GM18517 (cell line): Measurements from ENCODE around the gene CDC42SE2.
"Not testable (repeated sequence)": the region's sequence is repeated elsewhere in the genome, so short reads cannot be mapped to it uniquely, and the experiment has no call there.

ENCODE experiments used
- ATAC-seq: cut with Tn5 transposase; IDR thresholded peaks from one replicate; pipeline ENCODE4 v1.9.1; 2021; ENCODE audit warnings: mild to moderate bottlenecking, moderate library complexity; ENCODE audit not compliant: unreplicated experiment

CDC42SE2 gene

DNA sequence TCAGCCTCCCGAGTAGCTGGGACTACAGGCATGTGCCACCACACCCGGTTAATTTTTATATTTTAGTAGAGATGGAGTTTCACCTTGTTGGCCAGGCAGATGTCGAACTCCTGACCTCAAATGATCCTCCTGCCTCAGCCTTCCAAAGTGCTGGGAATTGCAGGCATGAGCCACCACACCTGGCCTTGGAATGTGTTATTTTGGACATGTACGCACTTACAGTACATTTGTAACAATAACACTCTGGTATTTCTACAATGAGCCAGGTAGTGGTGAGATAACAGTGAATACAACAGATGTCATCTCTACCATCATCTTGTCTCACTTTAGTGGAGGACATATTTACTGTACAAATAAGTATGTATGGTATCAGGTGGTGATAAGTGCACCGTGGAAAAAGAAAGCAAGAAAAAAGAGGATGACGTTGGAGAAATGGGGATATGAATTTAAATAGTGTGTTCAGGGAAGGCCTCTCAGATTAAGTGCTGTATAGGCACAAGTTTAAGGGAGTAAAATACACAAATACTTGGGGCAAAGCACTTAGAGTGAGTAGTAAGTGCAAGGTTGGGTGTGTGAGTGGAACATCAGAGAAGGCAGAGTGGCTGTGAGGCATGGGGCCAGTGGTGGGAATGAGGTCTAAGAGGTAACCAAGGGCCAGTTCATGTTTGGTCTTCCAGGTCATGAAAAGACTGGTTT, 100.1 kb downstream of the CDC42SE2 start:
- no peak for ATAC-seq

DNA sequence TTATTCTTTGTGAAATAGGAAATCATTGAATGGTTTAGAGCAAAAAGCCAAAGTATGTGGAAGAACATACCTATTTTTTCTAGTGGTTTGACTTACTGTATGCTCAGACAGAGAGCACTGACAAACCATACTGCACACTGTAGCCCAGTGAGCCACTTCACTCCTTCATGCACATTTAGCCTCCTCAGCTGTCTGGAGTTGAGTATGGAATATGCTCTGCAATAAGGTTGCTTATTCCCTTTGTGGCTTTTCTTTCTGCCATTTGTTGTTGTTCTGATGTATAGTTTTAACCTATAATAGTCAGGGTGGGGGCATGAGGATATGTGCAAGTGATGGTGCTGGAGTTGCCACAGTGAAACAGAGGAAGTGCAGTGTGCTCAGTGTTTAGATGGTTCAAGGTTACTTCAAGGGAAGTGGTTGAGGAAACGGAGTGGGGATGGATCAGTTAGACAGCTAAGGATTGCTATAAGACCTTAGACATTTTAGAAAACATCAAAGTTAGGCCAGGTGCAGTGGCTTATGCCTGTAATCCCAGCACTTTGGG, 100.7 kb downstream of the CDC42SE2 start:
- ATAC-seq, result no peak

DNA sequence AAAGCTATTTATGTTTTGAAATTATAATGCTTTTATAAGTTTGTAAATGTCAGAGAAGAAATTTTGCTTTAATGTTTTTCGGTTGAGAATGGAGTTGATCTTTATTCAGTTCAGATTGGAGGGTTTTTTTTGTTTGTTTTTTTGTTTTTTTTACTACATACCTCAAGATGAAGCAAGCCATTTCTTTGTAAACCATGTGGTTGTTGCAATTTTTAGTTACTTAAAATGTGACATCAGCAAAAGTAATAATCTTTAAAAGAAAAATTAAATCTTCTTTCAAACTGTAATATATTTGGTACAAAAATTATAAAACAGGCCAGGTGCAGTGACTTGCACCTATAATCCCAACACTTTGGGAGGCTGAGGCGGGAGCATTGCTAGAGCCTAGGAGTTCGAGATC, 102.6 kb downstream of the CDC42SE2 start:
- no peak for ATAC-seq

GRCh38 chr5:131367219-131367860, 103.5 kb downstream of the CDC42SE2 start:
- no peak for ATAC-seq

DNA sequence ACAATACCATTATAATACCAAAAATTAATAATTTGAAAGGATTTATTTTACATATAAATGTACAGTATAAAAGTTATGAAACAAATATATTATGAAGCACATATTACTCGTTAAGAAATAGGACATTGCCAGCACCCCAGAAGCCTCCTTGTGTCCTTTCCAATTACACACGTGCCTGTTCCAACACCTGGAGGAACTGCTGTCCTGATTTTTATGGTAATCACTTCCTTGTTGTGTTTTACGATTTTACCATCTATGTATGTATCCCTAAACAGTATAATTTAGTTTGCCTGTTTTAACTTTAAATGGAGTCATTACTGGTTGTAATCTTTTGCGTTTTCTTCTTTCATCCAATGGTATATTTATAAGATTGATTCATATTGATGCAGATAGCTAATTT, 105.0 kb downstream of the CDC42SE2 start:
- ATAC-seq, result no peak

DNA sequence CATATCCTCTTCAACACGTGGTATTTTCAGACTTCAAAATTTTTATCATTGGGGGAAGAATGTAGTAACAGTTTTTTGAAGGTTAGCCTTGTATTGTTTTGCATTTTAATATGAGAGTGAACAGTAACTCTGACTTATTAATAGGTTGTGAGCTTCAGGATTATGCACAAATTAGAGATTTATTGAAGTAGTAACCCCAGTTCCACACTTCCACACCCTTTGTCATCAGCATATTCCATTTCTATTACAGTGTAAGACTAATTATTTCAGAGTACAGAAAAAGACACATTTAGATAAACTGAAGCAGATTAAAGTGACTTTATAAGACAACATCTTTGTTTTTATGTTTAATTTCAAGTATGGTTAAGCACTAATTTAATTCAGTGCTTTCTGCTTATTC, 105.7 kb downstream of the CDC42SE2 start:
- no peak for ATAC-seq

DNA sequence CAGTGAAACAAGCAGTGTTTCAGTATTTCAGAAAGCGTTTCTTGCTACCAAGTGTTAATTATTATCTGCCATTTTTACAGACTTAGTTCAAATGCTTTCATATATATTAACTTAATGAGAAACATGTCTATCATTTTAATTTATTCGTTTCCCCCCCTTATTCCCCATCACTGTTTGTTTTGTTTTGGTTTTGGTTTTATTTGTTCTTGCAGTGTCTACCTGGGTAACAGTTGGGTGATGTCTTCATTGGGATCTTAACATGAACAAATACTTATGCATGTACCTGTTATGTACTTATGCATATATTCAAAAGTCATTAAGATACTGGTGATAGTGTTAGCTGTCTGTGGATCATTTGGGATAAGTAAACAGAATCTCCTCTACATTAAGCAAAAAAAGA, 108.0 kb downstream of the CDC42SE2 start:
- no peak for ATAC-seq

GRCh38 chr5:131373265-131373664, 109.4 kb downstream of the CDC42SE2 start:
- no peak for ATAC-seq

DNA sequence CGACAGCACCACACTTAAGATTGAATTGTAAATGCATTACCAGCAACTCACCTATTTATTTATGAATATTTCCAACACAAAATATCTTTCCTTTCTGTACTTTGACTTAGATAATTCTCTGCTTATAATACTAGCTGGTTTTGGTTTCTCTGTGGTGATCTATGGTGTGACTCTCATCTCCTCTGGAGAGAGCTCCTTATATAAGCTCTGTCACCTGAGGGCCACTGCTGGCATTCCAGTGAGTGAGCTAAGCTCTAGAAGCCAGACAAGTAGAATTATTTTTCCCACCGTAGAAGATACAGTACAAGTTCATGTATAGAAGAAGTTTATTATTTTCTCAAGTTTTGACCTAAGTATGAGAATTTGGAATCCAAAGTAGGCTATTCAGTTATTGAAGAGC, 111.5 kb downstream of the CDC42SE2 start:
- ATAC-seq, result peak; percentile 33

DNA sequence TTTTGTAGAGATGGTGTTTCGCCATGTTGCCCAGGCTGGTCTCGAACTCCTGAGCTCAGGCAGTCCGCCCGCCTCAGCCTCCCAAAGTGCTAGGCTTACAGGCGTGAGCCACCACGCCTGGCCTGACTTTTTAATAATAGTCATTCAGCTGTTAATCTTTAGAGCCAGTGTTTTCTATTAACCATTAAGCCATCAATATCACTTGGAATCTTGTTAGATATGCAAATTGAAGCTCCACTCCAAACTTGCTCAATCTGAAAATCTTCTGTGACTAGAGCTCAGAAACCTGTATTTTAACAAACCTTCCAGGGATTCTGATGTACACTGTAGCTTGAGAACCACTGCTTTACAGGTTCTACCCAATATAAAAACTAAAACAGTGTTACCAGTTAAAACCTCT, 113.5 kb downstream of the CDC42SE2 start:
- ATAC-seq, result no peak

- no peak for ATAC-seq
These were observed 114.0 kb downstream of the CDC42SE2 start for GRCh38 chr5:131377785-131378325.

- peak; percentile 31 for ATAC-seq
These were observed 115.1 kb downstream of the CDC42SE2 start for GRCh38 chr5:131378721-131379541.

DNA sequence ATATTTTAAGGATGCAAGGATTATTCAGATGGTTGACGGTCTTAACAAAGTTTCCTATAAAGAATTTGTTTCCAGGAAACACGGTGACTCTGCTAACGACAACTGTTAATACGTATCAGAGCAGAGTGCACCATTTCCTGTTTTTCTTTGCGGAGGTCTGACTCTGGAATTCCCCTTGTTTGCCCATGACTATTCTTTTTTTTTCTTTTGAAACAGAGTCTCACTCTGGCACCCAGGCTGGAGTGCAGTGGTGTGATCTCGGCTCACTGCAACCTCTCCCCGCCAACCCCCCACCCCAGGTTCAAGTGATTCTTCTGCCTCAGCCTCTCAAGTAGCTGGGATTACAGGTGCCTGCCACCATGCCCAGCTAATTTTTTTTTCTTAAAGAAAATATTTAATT, 115.9 kb downstream of the CDC42SE2 start:
- ATAC-seq, result peak; percentile 41

DNA sequence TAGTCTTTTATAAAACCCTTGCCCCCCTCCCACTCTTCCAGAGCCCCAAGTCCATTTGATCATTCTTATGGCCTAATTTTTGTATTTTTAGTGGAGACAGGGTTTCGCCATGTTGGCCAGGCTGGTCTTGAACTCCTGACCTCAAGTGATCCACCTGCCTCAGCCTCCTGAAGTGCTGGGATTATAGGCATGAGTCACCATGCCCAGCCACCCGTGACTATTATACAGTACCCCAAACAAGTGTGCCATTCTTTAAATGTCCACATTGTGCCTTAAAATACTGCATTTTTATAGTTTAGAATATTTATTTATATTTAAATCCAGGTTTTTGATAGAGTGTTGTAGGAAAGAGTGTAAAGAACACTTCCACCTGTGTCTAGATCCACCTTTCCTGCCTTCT, 116.4 kb downstream of the CDC42SE2 start:
- not testable (repeated sequence) for ATAC-seq

DNA sequence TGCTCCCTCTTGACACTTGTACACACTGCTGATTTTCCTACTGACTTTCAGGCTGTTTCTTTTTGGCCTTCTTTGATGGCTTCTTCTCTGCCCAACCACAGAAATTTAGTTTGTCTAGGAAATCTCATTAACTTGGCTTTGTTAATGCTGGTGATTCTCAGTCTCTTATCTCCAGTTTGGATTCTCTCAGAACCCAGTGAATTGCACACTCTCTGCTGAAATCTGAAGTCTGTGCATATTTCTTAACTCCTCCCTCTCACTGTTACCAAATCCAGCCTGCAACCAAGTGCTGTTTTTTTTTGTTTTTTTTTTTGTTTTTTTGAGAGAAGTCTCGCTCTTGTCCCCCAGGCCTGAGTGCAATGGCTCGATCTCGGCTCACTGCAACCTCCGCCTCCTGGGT, 117.2 kb downstream of the CDC42SE2 start:
- no peak for ATAC-seq

DNA sequence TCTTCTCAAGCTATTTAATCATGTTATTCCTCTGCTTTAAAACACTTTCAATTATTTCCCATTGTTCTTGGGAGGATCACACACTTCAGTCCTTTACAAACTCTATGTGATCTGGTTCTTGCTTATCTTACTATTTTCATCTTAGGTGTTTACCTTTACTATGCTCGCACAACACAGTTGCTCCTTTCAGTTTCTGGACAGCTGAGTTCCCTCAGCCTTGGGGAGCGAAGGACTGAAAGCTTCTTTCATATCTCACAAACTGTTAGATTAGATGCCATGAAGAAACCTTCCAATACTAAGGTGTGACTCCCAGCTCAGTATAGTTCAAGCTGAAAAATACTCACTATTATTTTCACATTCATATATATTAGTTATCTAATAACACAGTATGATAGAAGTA, 117.9 kb downstream of the CDC42SE2 start:
- peak; percentile 52 for ATAC-seq

DNA sequence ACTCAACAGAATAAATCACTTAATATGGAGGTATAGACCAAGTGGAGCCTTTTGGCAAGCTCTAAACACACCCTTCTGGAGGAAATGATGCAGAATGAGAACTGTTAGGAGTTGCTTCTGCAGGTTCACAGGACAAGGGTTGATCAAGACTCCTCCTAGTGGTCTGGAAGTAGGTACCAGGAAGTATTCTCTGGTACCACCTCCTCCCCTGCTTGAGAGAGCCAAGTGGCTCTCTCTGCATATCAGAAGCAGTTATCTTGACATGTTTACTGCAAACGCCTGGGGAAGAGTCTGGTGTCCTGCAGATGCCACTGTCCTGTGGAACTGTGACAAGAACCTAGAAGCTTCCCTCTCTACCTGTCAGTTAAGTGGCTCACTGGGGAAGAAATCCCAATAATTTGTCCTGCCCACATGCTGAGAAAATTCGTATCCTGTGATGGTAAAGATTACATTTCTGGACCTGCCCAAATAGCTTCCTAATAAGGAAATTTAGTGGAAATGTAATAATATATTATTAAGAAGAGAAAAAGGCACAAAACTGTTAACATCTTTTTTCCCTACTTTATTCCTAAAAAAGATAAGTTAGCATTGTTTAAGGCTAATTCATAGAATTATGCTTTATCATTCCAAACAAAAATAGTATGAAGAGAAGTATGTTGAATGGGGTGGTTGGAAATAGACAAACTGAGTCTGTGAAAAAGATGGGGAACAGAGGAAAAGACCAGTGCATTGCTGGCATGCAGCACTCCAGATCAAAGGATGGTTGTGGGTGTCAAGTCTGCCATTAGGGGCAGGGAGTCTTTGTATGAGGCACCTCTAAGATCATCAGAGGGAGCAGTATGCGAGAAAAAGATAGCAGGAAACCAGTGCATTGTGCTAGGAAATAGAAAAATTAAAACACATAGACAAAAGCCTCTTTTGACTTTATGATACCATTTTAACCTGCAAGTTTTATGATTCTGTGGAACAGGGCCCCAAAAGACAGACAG, 118.8 kb downstream of the CDC42SE2 start:
- ATAC-seq, result peak; percentile 58

DNA sequence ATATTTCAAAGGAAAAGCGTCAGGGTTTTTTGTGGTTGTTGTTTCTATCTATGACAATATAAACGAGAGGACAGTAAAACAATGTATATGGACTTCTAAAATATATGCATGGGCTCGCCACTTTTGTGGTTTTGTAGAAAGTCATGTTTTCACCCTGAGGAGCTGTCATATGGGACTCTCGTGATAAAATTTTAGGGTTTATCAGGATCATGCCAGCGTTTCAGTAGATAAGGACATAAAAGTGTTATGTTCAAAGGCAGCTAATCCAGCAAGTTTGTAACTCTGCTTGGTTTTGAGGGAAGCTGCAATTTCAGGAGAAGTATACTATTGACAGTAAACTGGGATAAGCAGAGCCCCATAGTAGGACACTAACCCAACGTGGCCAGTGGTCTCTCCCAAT, 120.3 kb downstream of the CDC42SE2 start:
- ATAC-seq, result no peak

DNA sequence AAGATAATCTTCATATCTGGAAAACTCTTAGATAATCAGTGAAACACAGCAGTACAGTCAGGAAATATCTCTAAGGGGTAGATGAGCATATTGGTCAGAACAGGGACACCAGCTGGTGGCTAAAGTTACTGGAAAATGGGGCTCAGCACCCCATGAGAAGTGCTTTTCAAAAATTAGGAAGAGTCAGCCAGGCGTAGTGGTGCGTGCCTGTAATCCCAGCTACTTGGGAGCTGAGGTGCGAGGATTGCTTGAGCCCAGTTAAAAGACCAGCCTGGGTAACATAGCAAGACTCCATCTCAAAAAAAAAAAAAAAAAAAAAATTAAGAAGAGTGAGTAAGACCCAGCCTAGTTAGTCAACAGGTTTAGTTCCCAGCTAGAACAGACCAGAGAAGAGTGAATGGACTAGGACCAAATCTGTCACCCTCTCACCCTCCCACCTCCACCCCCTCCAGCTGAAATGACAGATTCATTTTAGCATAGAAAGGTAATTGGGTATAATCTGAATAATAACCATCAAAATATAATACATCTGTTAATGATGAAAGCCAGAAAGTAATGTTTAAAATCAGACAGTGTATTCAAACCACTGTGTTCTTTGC, 120.9 kb downstream of the CDC42SE2 start:
- ATAC-seq, result no peak

DNA sequence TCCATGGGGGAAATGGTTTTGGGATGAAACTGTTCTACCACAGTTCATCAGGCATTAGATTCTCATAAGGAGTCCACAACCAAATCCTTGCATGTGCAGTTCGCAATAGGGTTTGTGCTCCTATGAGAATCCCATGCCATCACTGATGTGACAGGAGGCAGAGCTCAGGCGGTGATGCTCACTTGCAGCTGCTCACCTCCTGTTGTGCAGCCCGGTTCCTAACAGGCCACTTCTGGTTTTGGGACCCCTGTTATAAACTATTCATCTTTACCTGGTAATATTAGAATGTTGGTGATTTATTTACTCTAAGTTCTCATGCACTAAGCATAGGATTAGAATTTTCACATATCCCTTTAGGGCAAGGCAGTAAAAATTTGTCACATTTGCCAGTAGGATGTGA, 122.3 kb downstream of the CDC42SE2 start:
- ATAC-seq, result no peak
